ENCODE data around the gene JAK2. TPM values are rescaled to one million over a fixed set of nuclear protein-coding genes. Genes with fewer than 3 reads are reported as not detected.

JAK2 gene
- total RNA-seq, 1 experiment from 2014 or later: 1.4 TPM

DNA sequence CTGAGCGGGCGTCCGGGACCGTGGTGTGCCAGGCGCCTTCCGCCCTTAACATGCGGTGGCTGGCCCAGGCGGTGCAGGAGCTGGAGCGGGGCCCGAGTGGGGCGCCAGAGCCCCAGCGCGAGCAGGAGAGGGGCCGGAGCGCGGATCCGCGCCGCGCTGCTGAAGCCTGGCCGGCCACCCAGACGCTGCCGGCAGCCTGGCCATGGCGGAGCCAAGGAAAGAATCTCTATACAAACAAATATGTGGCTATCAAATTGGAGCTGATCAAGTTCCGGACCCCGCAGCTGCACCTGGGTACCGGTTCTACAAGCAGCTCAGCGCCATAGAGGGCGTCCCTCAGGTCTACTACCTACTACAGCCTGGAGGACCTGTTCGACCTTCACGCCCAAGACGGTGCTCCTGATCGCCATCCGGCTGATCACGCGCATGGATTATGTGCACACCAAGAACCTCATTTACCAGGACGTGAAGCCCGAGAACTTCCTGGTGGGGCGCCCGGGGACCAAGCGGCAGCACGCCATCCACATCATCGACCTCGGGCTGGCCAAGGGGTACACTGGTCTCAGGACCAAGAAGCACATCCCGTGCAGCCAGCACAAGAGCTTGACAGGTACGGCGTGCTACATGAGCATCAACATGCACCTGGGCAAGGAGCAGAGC, 55.8 kb downstream of the JAK2 start:
- no peaks in the 10 kb centered on the region for H3K4me1 Mint-ChIP-seq (ENCODE audit: low read depth, unreplicated experiment)
- Histone ChIP-seq H3K4me1 (no peaks in the 10 kb centered on the region), H3K36me3 (ENCODE audit: control insufficient read depth, insufficient read depth, low read length) (no peaks in the 10 kb centered on the region), H3K4me3 (ENCODE audit: low read depth, low read length) (no peak overlapping the region), H3K9me3 (no peaks in the 10 kb centered on the region), H3K27me3 (replicated peaks; ENCODE audit: control insufficient read depth, insufficient read depth, low read length) (no peaks in the 10 kb centered on the region)
- H3K36me3 Mint-ChIP-seq (ENCODE audit: insufficient read depth, unreplicated experiment): no peaks in the 10 kb centered on the region
- H3K27ac Mint-ChIP-seq (ENCODE audit: unreplicated experiment): no peak overlapping the region
- TF ChIP-seq, protein P1, sequence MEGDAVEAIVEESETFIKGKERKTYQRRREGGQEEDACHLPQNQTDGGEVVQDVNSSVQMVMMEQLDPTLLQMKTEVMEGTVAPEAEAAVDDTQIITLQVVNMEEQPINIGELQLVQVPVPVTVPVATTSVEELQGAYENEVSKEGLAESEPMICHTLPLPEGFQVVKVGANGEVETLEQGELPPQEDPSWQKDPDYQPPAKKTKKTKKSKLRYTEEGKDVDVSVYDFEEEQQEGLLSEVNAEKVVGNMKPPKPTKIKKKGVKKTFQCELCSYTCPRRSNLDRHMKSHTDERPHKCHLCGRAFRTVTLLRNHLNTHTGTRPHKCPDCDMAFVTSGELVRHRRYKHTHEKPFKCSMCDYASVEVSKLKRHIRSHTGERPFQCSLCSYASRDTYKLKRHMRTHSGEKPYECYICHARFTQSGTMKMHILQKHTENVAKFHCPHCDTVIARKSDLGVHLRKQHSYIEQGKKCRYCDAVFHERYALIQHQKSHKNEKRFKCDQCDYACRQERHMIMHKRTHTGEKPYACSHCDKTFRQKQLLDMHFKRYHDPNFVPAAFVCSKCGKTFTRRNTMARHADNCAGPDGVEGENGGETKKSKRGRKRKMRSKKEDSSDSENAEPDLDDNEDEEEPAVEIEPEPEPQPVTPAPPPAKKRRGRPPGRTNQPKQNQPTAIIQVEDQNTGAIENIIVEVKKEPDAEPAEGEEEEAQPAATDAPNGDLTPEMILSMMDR (IDR thresholded peaks at IDR 0.05; ENCODE audit: insufficient read depth in 1 of 2, low read depth in 1 of 2, low read length in 1 of 2, severe bottlenecking in 1 of 2, unreplicated experiment in 1 of 2): no peak
- no peak for DNase-seq
- ChIA-PET CTCF (interaction anchor here (0.6 kb wide), 1 partner anchor 91 kb away, joined by 8 read pairs; no protein-coding TSS in a partner anchor), POLR2A (no interaction called here)
- H3K4me3 Mint-ChIP-seq (ENCODE audit: unreplicated experiment): no peak overlapping the region
- H3K9me3 Mint-ChIP-seq (ENCODE audit: unreplicated experiment): no peaks in the 10 kb centered on the region
- intact Hi-C loops (cut with micrococcal nuclease; ENCODE audit: unreplicated experiment): no loop called here
- no peaks in the 10 kb centered on the region for H3K27me3 Mint-ChIP-seq (ENCODE audit: insufficient read depth, unreplicated experiment)
- BruUV-seq (replicated peaks): no TSS peak

DNA sequence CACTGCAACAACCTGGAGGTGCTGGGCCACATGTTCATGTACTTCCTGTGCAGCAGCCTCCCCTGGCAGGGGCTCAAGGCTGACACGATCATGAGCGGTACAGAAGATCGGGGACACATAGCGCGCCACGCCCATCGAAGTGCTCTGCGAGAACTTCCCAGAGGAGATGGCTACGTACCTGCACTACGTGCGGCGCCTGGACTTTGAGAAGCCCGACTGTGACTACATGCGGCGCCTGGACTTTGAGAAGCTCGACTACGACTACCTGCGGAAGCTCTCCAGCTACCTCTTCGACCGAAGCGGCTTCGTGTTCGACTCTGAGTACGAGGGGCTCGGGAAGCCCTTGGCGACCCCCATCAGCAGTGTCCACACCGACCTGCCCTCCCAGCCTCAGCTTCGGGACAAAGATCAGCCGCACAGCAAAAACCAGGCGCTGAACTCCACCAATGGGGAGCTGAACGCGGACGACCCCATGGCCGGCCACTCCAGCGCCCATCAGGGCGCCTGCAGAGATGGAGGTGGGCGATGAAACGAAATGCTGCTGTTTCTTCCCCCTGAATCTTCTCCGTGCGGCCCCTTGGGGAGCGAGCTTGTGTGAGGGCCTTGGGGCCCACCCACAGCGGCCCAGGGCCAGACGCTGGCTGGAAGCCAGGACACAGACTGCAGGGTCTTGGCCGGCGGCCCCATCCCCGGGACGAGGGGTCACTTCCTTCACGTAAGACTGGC, 56.5 kb downstream of the JAK2 start:
- Histone ChIP-seq H3K9me3 (no peaks in the 10 kb centered on the region), H3K27me3 (replicated peaks; ENCODE audit: control insufficient read depth, insufficient read depth, low read length) (no peaks in the 10 kb centered on the region), H3K4me3 (ENCODE audit: low read depth, low read length) (no peak overlapping the region), H3K36me3 (ENCODE audit: control insufficient read depth, insufficient read depth, low read length) (no peaks in the 10 kb centered on the region), H3K4me1 (no peaks in the 10 kb centered on the region)
- Mint-ChIP-seq H3K4me3 (ENCODE audit: unreplicated experiment) (no peak overlapping the region), H3K36me3 (ENCODE audit: insufficient read depth, unreplicated experiment) (no peaks in the 10 kb centered on the region), H3K27me3 (ENCODE audit: insufficient read depth, unreplicated experiment) (no peaks in the 10 kb centered on the region), H3K4me1 (ENCODE audit: low read depth, unreplicated experiment) (no peaks in the 10 kb centered on the region), H3K27ac (ENCODE audit: unreplicated experiment) (no peak overlapping the region), H3K9me3 (ENCODE audit: unreplicated experiment) (no peaks in the 10 kb centered on the region)
- BruUV-seq (replicated peaks): no TSS peak
- TF ChIP-seq, protein P1 (IDR thresholded peaks at IDR 0.05; ENCODE audit: insufficient read depth in 1 of 2, low read depth in 1 of 2, low read length in 1 of 2, severe bottlenecking in 1 of 2, unreplicated experiment in 1 of 2): no peak
- DNase-seq: no peak
- POLR2A ChIA-PET: no interaction called here
- intact Hi-C loops (cut with micrococcal nuclease; ENCODE audit: unreplicated experiment): no loop called here
- CTCF ChIA-PET: no interaction called here

DNA sequence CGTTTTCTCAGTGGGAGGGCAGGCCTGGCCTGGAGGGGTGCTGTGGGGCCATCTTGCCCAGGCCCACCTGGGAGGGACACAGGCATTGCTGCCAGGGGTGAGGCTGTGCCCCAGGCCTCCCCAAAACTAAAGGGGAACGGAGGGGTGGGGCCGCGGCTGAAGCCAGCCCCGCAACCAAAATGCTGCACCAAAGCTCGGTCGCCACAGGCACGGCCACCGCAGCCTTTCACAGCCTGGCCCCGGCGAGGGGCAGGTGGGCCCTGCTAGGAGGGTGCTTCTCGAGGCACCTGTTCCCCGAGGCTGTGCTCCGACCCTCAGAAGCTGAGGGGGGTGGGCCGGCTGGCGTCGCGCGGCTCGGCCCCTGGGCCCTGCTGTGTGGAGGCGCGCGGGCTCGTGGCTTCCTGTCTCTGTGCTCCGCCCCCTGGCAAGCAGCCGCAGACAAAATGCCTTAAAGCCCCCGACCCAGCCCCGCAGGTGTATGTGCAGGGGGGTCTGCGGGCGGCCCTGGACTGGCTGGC, 57.6 kb downstream of the JAK2 start:
- DNase-seq: no peak
- TF ChIP-seq, protein P1 (IDR thresholded peaks at IDR 0.05; ENCODE audit: insufficient read depth in 1 of 2, low read depth in 1 of 2, low read length in 1 of 2, severe bottlenecking in 1 of 2, unreplicated experiment in 1 of 2): no peak
- no peaks in the 10 kb centered on the region for H3K9me3 Mint-ChIP-seq (ENCODE audit: unreplicated experiment)
- H3K27ac Mint-ChIP-seq (ENCODE audit: unreplicated experiment): no peak overlapping the region
- intact Hi-C loops (cut with micrococcal nuclease; ENCODE audit: unreplicated experiment): no loop called here
- CTCF ChIA-PET: no interaction called here
- no peak overlapping the region for H3K4me3 Mint-ChIP-seq (ENCODE audit: unreplicated experiment)
- no peaks in the 10 kb centered on the region for H3K36me3 Mint-ChIP-seq (ENCODE audit: insufficient read depth, unreplicated experiment)
- no peaks in the 10 kb centered on the region for H3K4me1 Mint-ChIP-seq (ENCODE audit: low read depth, unreplicated experiment)
- POLR2A ChIA-PET: no interaction called here
- no peak overlapping the region for H3K4me3 ChIP-seq (ENCODE audit: low read depth, low read length)
- no peaks in the 10 kb centered on the region for H3K27me3 ChIP-seq (replicated peaks; ENCODE audit: control insufficient read depth, insufficient read depth, low read length)
- no peaks in the 10 kb centered on the region for H3K36me3 ChIP-seq (ENCODE audit: control insufficient read depth, insufficient read depth, low read length)
- H3K27me3 Mint-ChIP-seq (ENCODE audit: insufficient read depth, unreplicated experiment): no peaks in the 10 kb centered on the region
- H3K9me3 ChIP-seq: no peaks in the 10 kb centered on the region
- no peaks in the 10 kb centered on the region for H3K4me1 ChIP-seq
- BruUV-seq (replicated peaks): no TSS peak

All from Caco-2 (cell line).